Left lung (tissue), 10 donors: Measurements from ENCODE around the gene OLA1. TPM values are rescaled to one million over a fixed set of nuclear protein-coding genes. Genes with fewer than 3 reads are reported as not detected.

ENCODE experiments used
- ATAC-seq: fragments of 200-7000 bp; cut with Tn5 transposase; one replicate; pipeline ENCODE4 v1.9.1; 2020; ENCODE audit warnings: moderate library complexity
- DNase-seq, 4 donors: peaks; one replicate each; pipeline ENCODE4 v3.0.0-alpha.2; 2013 to 2020
- H3K27ac ChIP-seq, 2 donors: fragments of 200-600 bp; sonication (generic) in 1 of 2; one replicate each; pipeline versions ENCODE4 v1.5.0 to v1.8.0; 2020 to 2021
- H3K27me3 ChIP-seq, 2 donors: fragments of 200-600 bp; sonication (generic) in 1 of 2; one replicate each; pipeline versions ENCODE4 v1.5.0 to v1.8.0; 2020 to 2021
- H3K36me3 ChIP-seq, 2 donors: fragments of 200-600 bp; sonication (generic) in 1 of 2; one replicate each; pipeline versions ENCODE4 v1.5.0 to v1.8.0; 2020 to 2021
- H3K4me1 ChIP-seq, 2 donors: fragments of 200-600 bp; one replicate each; pipeline ENCODE4 v1.8.0; 2021
- H3K4me3 ChIP-seq, 2 donors: fragments of 200-600 bp; sonication (generic) in 1 of 2; one replicate each; pipeline versions ENCODE4 v1.5.0 to v1.8.0; 2020 to 2021; ENCODE audit warnings: mild to moderate bottlenecking in 1 of 2
- H3K9me3 ChIP-seq, 2 donors: fragments of 200-600 bp; sonication (generic) in 1 of 2; one replicate each; pipeline versions ENCODE4 v1.5.0 to v1.8.0; 2020 to 2021
- intact Hi-C, 2 donors: fragments of 100-400 bp; cut with DNase I; formaldehyde crosslinking; loops; one replicate each; pipeline versions ENCODE4 v1.11.2 to v1.14.2; 2022
- polyA plus RNA-seq, 6 donors: library from polyadenylated mRNA; unstranded; fragments of 120-200 nt; gene quantifications; one replicate each; pipeline ENCODE4 v1.2.1, GENCODE V29; 2013; ENCODE audit not compliant: insufficient read length in 6 of 6
- total RNA-seq, 2 donors: library from RNA; stranded (reverse); fragmentation: NEBNext Ultra II Directional; extraction: Animal tissue kit (Norgen Biotek cat#: 25700); gene quantifications; one replicate each; pipeline ENCODE4 v1.2.1, GENCODE V29; 2021
- TF ChIP-seq, protein P1 (sequence below), 2 donors: fragments of 200-600 bp; sonication (generic) in 1 of 2; IDR thresholded peaks; one replicate each; pipeline versions ENCODE4 v1.5.0 to v1.8.0; 2021; ENCODE audit warnings: antibody characterized with exemption in 2 of 2
- donor health status: DM: no; HTN: yes; CAD: no.
- donor health status: DM: no; HTN: no; CAD: no.

Gene OLA1
- total and polyA plus RNA-seq, 8 donors, result 66.3 to 130 (median 112) TPM

DNA sequence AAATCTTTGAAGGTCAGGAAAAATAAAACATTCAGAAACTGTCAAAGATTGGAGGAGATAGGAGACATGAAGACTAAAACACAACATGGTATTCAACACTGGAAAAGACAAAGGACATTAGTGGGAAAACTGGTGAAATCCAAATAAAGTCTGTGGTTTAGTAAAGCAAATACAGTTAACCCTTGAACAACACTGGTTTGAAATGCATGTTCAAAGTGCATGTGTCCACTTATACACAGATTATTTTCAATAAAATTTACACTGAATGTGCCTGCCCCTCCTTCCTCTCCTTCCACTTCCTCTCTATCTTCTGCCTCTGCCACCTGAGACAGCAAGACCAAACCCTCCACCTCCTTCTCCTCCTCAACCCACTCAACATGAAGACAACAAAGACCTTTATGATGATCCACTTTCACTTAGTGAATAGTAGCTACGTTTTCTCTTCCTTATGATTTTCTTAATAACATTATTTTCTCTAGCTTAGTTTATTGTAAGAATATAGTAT, 14.5 kb downstream of the OLA1 start:
- ATAC-seq (no peak), DNase-seq (no peak)
- Histone ChIP-seq H3K4me1 (no peaks in the 10 kb centered on the region), H3K9me3 (no peaks in the 10 kb centered on the region), H3K4me3 (no peak overlapping the region), H3K27ac (no peak overlapping the region), H3K27me3 (no peaks in the 10 kb centered on the region), H3K36me3 (peaks cover 0 to 5% of the 10 kb centered on the region in 2 donors)
- TF ChIP-seq, protein P1, sequence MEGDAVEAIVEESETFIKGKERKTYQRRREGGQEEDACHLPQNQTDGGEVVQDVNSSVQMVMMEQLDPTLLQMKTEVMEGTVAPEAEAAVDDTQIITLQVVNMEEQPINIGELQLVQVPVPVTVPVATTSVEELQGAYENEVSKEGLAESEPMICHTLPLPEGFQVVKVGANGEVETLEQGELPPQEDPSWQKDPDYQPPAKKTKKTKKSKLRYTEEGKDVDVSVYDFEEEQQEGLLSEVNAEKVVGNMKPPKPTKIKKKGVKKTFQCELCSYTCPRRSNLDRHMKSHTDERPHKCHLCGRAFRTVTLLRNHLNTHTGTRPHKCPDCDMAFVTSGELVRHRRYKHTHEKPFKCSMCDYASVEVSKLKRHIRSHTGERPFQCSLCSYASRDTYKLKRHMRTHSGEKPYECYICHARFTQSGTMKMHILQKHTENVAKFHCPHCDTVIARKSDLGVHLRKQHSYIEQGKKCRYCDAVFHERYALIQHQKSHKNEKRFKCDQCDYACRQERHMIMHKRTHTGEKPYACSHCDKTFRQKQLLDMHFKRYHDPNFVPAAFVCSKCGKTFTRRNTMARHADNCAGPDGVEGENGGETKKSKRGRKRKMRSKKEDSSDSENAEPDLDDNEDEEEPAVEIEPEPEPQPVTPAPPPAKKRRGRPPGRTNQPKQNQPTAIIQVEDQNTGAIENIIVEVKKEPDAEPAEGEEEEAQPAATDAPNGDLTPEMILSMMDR (IDR thresholded peaks at IDR 0.05), result no peak
- intact Hi-C loops, result no loop called here

- intact Hi-C loops, result no loop called here
- TF ChIP-seq, protein P1 (IDR thresholded peaks at IDR 0.05), result no peak
These were observed 20.6 kb downstream of the OLA1 start for GRCh38 chr2:174227748-174228147.

GRCh38 chr2:174224665-174225288, 23.6 kb downstream of the OLA1 start:
- Histone ChIP-seq H3K36me3 (peaks cover 0 to 44% of the 10 kb centered on the region in 2 donors), H3K27ac (no peak overlapping the region), H3K4me3 (no peak overlapping the region), H3K9me3 (no peaks in the 10 kb centered on the region), H3K27me3 (no peaks in the 10 kb centered on the region), H3K4me1 (no peaks in the 10 kb centered on the region)
- DNase-seq (no peak), ATAC-seq (no peak)
- TF ChIP-seq, protein P1 (IDR thresholded peaks at IDR 0.05), result no peak
- intact Hi-C loops, result no loop called here

More at GRCh38 chr2:174227748-174228147, 20.6 kb downstream of the OLA1 start:
- Histone ChIP-seq H3K4me1 (no peaks in the 10 kb centered on the region), H3K36me3 (peaks cover 0 to 32% of the 10 kb centered on the region in 2 donors), H3K27ac (no peak overlapping the region), H3K4me3 (no peak overlapping the region), H3K27me3 (no peaks in the 10 kb centered on the region), H3K9me3 (no peaks in the 10 kb centered on the region)
- ATAC-seq (no peak), DNase-seq (no peak)

DNA sequence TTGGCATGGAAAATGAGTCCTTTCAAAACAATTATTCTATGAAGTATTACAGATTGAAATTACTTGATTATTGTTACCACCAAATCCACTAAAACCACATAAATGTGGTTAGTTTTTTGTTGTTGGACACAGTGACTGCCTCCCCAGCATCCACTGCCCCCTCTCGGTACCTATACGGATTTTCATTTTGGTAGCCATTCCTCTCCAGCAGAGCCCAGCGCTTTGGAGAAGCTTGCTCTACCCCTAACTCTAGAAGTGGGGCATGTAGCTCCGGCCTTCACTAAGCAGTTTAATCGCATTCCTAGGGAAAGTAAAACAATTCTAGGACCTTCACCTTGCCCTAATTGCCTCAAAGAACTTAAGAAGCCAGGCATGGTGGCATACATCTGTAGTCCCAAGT, 24.2 kb downstream of the OLA1 start:
- intact Hi-C loops, result no loop called here
- H3K4me1 ChIP-seq, result no peaks in the 10 kb centered on the region
- H3K4me3 ChIP-seq, result no peak overlapping the region
- TF ChIP-seq, protein P1 (IDR thresholded peaks at IDR 0.05), result no peak
- H3K27ac ChIP-seq, result no peak overlapping the region
- no peaks in the 10 kb centered on the region for H3K9me3 ChIP-seq
- H3K36me3 ChIP-seq, result peaks cover 0 to 42% of the 10 kb centered on the region in 2 donors
- ATAC-seq (no peak), DNase-seq (no peak)
- H3K27me3 ChIP-seq, result no peaks in the 10 kb centered on the region

GRCh38 chr2:174223388-174223787, 24.9 kb downstream of the OLA1 start:
- no peak for ATAC-seq
- Histone ChIP-seq H3K27ac (no peak overlapping the region), H3K36me3 (peaks cover 0 to 37% of the 10 kb centered on the region in 2 donors), H3K4me3 (no peak overlapping the region), H3K27me3 (no peaks in the 10 kb centered on the region), H3K9me3 (no peaks in the 10 kb centered on the region), H3K4me1 (no peaks in the 10 kb centered on the region)
- TF ChIP-seq, protein P1 (IDR thresholded peaks at IDR 0.05), result no peak
- intact Hi-C loops, result no loop called here
- no peak for DNase-seq
